GM12878 (cell line): ENCODE results near the gene DACH1. TPM values are rescaled to one million over a fixed set of nuclear protein-coding genes. Genes with fewer than 3 reads are reported as not detected.

Experiments used
- ATAC-seq: fragments of 200-7000 bp; cut with Tn5 transposase; 3 replicates; pipeline ENCODE4 v1.9.1; 2020; ENCODE audit warnings: mild to moderate bottlenecking, moderate library complexity
- BruUV-seq: library from RNA; stranded (reverse); fragments of 400-500 nt; replicated peaks from 2 replicates; lab custom pipeline; 2021; lab: Mats Ljungman, UMichigan
- CTCF ChIA-PET: fragments of 300-600 bp; sonication (Branson Sonifier 250); formaldehyde crosslinking; extraction: SDS; loops from one replicate; lab custom pipeline; 2021; ENCODE audit warnings: inconsistent platforms; lab: Yijun Ruan, JAX
- POLR2A ChIA-PET: fragments of 350-600 bp; formaldehyde crosslinking; extraction: SDS; loops from one replicate; lab custom pipeline; 2021; ENCODE audit warnings: inconsistent platforms; lab: Charles Lee
- RAD21 ChIA-PET: fragments of 300-600 bp; sonication (Branson Sonifier 250); formaldehyde crosslinking; loops from one replicate; lab custom pipeline; 2023; ENCODE audit warnings: antibody characterized with exemption; ENCODE audit not compliant: unreplicated experiment; lab: Charles Lee
- SMC1A ChIA-PET: fragments of 300-600 bp; sonication (Branson Sonifier 250); formaldehyde crosslinking; loops from one replicate; lab custom pipeline; 2023; ENCODE audit not compliant: unreplicated experiment, uncharacterized antibody; lab: Charles Lee
- DNase-seq: peaks from one replicate; pipeline ENCODE4 v3.0.0-alpha.2; 2011; ENCODE audit warnings: low read depth, low spot score
- FAIRE-seq: peaks from 3 replicates; lab custom pipeline; 2011; peaks lifted over from hg19 to GRCh38; lab: Jason Lieb, UNC
- H2AFZ ChIP-seq: 2 replicates; pipeline ENCODE4 v1.6.0; 2011; ENCODE audit warnings: low read depth, low read length, control low read depth; ENCODE audit not compliant: control insufficient read depth
- H3K27ac ChIP-seq: 2 replicates; pipeline ENCODE4 v1.5.1; 2011; ENCODE audit warnings: control low read depth; ENCODE audit not compliant: control insufficient read depth, insufficient read depth
- H3K27me3 ChIP-seq, 2 experiments: replicated peaks in 1 of 2; 2 replicates each; pipeline versions ENCODE4 v1.6.0 to v1.6.1; 2011; ENCODE audit warnings: low read length in 1 of 2; ENCODE audit not compliant: control insufficient read depth in 2 of 2, insufficient read depth in 2 of 2
- H3K36me3 ChIP-seq, 2 experiments: 2 replicates each; pipeline ENCODE4 v1.5.1; 2011; ENCODE audit warnings: low read length in 1 of 2; ENCODE audit not compliant: control insufficient read depth in 2 of 2, insufficient read depth in 2 of 2
- H3K4me1 ChIP-seq: 2 replicates; pipeline ENCODE4 v1.6.1; 2011; ENCODE audit warnings: mild to moderate bottlenecking, low read length, moderate library complexity, mixed read lengths; ENCODE audit not compliant: control insufficient read depth, insufficient read depth
- H3K4me2 ChIP-seq: 2 replicates; pipeline ENCODE4 v1.6.0; 2011; ENCODE audit warnings: control low read depth; ENCODE audit not compliant: control insufficient read depth, insufficient read depth
- H3K4me3 ChIP-seq: fragments of 200-600 bp; sonication (generic); 2 replicates; pipeline ENCODE4 v1.5.1; 2016
- H3K79me2 ChIP-seq: 2 replicates; pipeline ENCODE4 v1.6.0; 2011; ENCODE audit warnings: low read length; ENCODE audit not compliant: control insufficient read depth, insufficient read depth
- H3K9ac ChIP-seq: 2 replicates; pipeline ENCODE4 v1.8.0; 2011; ENCODE audit warnings: low read length, control low read depth, mixed read lengths; ENCODE audit not compliant: control insufficient read depth, insufficient read depth
- H3K9me3 ChIP-seq: replicated peaks from 3 replicates; pipeline ENCODE4 v1.5.1; 2011; ENCODE audit warnings: mild to moderate bottlenecking, low read length; ENCODE audit not compliant: control insufficient read depth, insufficient read depth
- H4K20me1 ChIP-seq: 2 replicates; pipeline ENCODE4 v1.6.0; 2011; ENCODE audit not compliant: control insufficient read depth, insufficient read depth
- CHD1 ChIP-seq: IDR thresholded peaks from 2 replicates; pipeline ENCODE4 v1.6.1; 2012; ENCODE audit warnings: low read depth, low read length, improper control_type of control experiment
- EP300 ChIP-seq, 2 experiments: fragments of 150-350 bp in 1 of 2; IDR thresholded peaks; 2 replicates each; pipeline ENCODE4 v1.6.1; 2011 to 2012; ENCODE audit warnings: low read depth in 2 of 2, low read length in 2 of 2, borderline replicate concordance in 1 of 2, improper control_type of control experiment in 1 of 2, inconsistent platforms in 1 of 2; ENCODE audit not compliant: control insufficient read depth in 1 of 2
- ESRRA ChIP-seq: IDR thresholded peaks from 2 replicates; pipeline ENCODE4 v1.6.1; 2012; ENCODE audit warnings: mild to moderate bottlenecking, low read length, improper control_type of control experiment
- FOS ChIP-seq: IDR thresholded peaks from 3 replicates; pipeline ENCODE4 v1.6.1; 2011; ENCODE audit warnings: borderline replicate concordance; ENCODE audit not compliant: insufficient read length; ENCODE audit errors: extremely low read depth
- GABPA ChIP-seq: IDR thresholded peaks from 2 replicates; pipeline ENCODE4 v1.6.1; 2014; ENCODE audit warnings: antibody characterized with exemption, low read depth, mild to moderate bottlenecking, inconsistent platforms
- NFYA ChIP-seq: IDR thresholded peaks from 2 replicates; pipeline ENCODE4 v1.6.1; 2011; ENCODE audit warnings: low read depth, mild to moderate bottlenecking, low read length, improper control_type of control experiment, borderline replicate concordance
- STAT1 ChIP-seq: fragments of 450-650 bp; conservative IDR thresholded peaks from 2 replicates; pipeline ENCODE4 v1.6.1; 2014; ENCODE audit warnings: antibody characterized with exemption, mild to moderate bottlenecking
- SUPT20H ChIP-seq: IDR thresholded peaks from 2 replicates; pipeline ENCODE4 v1.6.1; 2011; ENCODE audit warnings: low read depth, mild to moderate bottlenecking, low read length, moderate library complexity, borderline replicate concordance; ENCODE audit not compliant: control insufficient read depth
- WRNIP1 ChIP-seq: IDR thresholded peaks from 2 replicates; pipeline ENCODE4 v1.6.1; 2011; ENCODE audit warnings: low read depth, low read length, improper control_type of control experiment, borderline replicate concordance
- ZNF207 ChIP-seq: fragments of 450-650 bp; IDR thresholded peaks from 2 replicates; pipeline ENCODE4 v1.6.1; 2014; ENCODE audit warnings: antibody characterized with exemption, mild to moderate bottlenecking, borderline replicate concordance
- WGBS: methylation state at CpG from one replicate; pipeline ENCODE4 v1.1.6; 2016; ENCODE audit warnings: low lambda C conversion rate; ENCODE audit not compliant: insufficient replicate concordance, insufficient coverage; ENCODE audit errors: missing lambda C conversion rate; 5-methylcytosine and 5-hydroxymethylcytosine counted together
- in situ Hi-C: fragments of 300-500 bp; cut with MboI; formaldehyde crosslinking; loops from 9 replicates; pipeline ENCODE4 v1.14.3; 2018; ENCODE audit warnings: mixed read lengths
- intact Hi-C: fragments of 100-400 bp; cut with micrococcal nuclease; formaldehyde crosslinking; loops from one replicate; pipeline ENCODE4 v1.14.2; 2022; ENCODE audit not compliant: unreplicated experiment
- polyA plus RNA-seq, 11 experiments: library from polyadenylated mRNA; depleted of rRNA in 4 of 11; unstranded in 6 of 11; stranded (reverse) in 5 of 11; fragments of >200 nt; fragmentation: Nextera tagmentation in 4 of 11; fragmentation: Illumina TruSeq in 1 of 11; extraction: Ambion mirVana in 4 of 11; extraction: Trizol in 1 of 11; gene quantifications; 1 replicate in 1 of 11; 2 replicates in 10 of 11; pipeline versions ENCODE4 v1.2.1 to v1.2.3, GENCODE V29; 2011 to 2016; ENCODE audit warnings: inconsistent platforms in 2 of 11, missing spikeins in 2 of 11, low read depth in 1 of 11
- total RNA-seq, 4 experiments: library from RNA; depleted of rRNA in 3 of 4; stranded (reverse); fragments of >200 nt in 3 of 4; fragmentation: Illumina TruSeq in 1 of 4; extraction: Trizol in 1 of 4; gene quantifications; 2 replicates each; pipeline versions ENCODE4 v1.2.1 to v1.2.3, GENCODE V29; 2013 to 2021
- TF ChIP-seq, protein P1 (sequence below): IDR thresholded peaks from 2 replicates; pipeline ENCODE4 v1.6.1; 2012; ENCODE audit warnings: improper control_type of control experiment, low read depth, low read length; ENCODE audit not compliant: insufficient replicate concordance
- TF ChIP-seq, protein P2 (sequence below): IDR thresholded peaks from 2 replicates; pipeline ENCODE4 v1.6.1; 2011; ENCODE audit warnings: borderline replicate concordance, low read depth, mild to moderate bottlenecking, moderate library complexity, mixed read lengths, low read length; ENCODE audit not compliant: insufficient read depth; ENCODE audit errors: extremely low read length
- TF ChIP-seq, protein P3 (sequence below), 3 experiments: IDR thresholded peaks in 2 of 3; conservative IDR thresholded peaks in 1 of 3; 2 replicates each; pipeline ENCODE4 v1.5.1; 2011; ENCODE audit warnings: low read depth in 3 of 3, low read length in 3 of 3, mild to moderate bottlenecking in 3 of 3, control low read depth in 2 of 3, moderate library complexity in 2 of 3, inconsistent platforms in 1 of 3, mixed read lengths in 1 of 3; ENCODE audit not compliant: control insufficient read depth in 2 of 3, insufficient read depth in 1 of 3; ENCODE audit errors: extremely low read depth in 1 of 3

Gene DACH1
- total and polyA plus RNA-seq, 10 of the 15 experiments (the other 5 are each of a cell fraction or from before 2014, with no cell fraction given): 0.05 TPM; not detected in 9

DNA sequence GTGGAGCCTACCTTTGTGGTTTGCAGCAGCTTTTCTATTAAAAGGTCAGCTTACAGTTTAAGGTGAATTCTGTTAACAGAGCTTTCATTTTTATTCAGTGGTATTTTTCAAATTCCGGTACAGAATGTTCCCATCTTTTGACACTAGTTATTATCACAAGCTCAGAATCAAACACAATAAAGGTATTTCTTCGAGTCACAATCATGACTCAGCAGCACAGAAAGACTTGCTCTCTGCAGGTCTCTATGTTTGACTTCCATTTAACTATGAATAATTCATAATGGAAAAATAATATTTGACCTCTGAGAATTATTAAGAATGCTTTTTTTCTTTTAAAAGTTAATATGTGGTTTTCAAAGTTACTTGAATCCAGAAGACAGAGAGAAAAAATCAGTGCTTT is 28.2 kb downstream of the DACH1 start:
- 26% methylated on average over 2 of the region's 2 CpGs for WGBS
- in situ Hi-C loops: no loop called here
- H3K4me2 ChIP-seq: no peak overlapping the region
- no peak overlapping the region for H3K9ac ChIP-seq
- intact Hi-C loops: no loop called here
- BruUV-seq: no TSS peak
- CTCF ChIA-PET: no interaction called here
- SMC1A ChIA-PET: interaction anchor here (0.5 kb wide), 1 partner anchor 472 kb away, joined by 3 read pairs; no protein-coding TSS in a partner anchor
- RAD21 ChIA-PET: no interaction called here
- no peak for FAIRE-seq
- no peaks in the 10 kb centered on the region for H3K9me3 ChIP-seq
- H4K20me1 ChIP-seq: no peaks in the 10 kb centered on the region
- POLR2A ChIA-PET: no interaction called here
- no peaks in the 10 kb centered on the region for H3K27me3 ChIP-seq
- H3K4me1 ChIP-seq: no peaks in the 10 kb centered on the region
- no peak for DNase-seq
- no peak overlapping the region for H3K27ac ChIP-seq
- no peaks in the 10 kb centered on the region for H3K79me2 ChIP-seq
- H3K4me3 ChIP-seq: no peak overlapping the region
- H2AFZ ChIP-seq: no peak overlapping the region
- ATAC-seq: no peak
- H3K36me3 ChIP-seq: no peaks in the 10 kb centered on the region
- TF ChIP-seq SUPT20H (no peak), EP300 (IDR thresholded peaks at IDR 0.05; ENCODE audit: borderline replicate concordance in 1 of 2, control insufficient read depth in 1 of 2, low read depth in 2 of 2, low read length in 2 of 2) (no peak), GABPA (no peak), STAT1 (no peak), WRNIP1 (no peak), CHD1 (no peak), ZNF207 (no peak), FOS (no peak), NFYA (no peak), ESRRA (no peak)
- TF ChIP-seq, protein P1, sequence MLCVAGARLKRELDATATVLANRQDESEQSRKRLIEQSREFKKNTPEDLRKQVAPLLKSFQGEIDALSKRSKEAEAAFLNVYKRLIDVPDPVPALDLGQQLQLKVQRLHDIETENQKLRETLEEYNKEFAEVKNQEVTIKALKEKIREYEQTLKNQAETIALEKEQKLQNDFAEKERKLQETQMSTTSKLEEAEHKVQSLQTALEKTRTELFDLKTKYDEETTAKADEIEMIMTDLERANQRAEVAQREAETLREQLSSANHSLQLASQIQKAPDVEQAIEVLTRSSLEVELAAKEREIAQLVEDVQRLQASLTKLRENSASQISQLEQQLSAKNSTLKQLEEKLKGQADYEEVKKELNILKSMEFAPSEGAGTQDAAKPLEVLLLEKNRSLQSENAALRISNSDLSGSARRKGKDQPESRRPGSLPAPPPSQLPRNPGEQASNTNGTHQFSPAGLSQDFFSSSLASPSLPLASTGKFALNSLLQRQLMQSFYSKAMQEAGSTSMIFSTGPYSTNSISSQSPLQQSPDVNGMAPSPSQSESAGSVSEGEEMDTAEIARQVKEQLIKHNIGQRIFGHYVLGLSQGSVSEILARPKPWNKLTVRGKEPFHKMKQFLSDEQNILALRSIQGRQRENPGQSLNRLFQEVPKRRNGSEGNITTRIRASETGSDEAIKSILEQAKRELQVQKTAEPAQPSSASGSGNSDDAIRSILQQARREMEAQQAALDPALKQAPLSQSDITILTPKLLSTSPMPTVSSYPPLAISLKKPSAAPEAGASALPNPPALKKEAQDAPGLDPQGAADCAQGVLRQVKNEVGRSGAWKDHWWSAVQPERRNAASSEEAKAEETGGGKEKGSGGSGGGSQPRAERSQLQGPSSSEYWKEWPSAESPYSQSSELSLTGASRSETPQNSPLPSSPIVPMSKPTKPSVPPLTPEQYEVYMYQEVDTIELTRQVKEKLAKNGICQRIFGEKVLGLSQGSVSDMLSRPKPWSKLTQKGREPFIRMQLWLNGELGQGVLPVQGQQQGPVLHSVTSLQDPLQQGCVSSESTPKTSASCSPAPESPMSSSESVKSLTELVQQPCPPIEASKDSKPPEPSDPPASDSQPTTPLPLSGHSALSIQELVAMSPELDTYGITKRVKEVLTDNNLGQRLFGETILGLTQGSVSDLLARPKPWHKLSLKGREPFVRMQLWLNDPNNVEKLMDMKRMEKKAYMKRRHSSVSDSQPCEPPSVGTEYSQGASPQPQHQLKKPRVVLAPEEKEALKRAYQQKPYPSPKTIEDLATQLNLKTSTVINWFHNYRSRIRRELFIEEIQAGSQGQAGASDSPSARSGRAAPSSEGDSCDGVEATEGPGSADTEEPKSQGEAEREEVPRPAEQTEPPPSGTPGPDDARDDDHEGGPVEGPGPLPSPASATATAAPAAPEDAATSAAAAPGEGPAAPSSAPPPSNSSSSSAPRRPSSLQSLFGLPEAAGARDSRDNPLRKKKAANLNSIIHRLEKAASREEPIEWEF: no peak
- TF ChIP-seq, protein P2, sequence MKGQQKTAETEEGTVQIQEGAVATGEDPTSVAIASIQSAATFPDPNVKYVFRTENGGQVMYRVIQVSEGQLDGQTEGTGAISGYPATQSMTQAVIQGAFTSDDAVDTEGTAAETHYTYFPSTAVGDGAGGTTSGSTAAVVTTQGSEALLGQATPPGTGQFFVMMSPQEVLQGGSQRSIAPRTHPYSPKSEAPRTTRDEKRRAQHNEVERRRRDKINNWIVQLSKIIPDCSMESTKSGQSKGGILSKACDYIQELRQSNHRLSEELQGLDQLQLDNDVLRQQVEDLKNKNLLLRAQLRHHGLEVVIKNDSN: no peak
- TF ChIP-seq, protein P3, sequence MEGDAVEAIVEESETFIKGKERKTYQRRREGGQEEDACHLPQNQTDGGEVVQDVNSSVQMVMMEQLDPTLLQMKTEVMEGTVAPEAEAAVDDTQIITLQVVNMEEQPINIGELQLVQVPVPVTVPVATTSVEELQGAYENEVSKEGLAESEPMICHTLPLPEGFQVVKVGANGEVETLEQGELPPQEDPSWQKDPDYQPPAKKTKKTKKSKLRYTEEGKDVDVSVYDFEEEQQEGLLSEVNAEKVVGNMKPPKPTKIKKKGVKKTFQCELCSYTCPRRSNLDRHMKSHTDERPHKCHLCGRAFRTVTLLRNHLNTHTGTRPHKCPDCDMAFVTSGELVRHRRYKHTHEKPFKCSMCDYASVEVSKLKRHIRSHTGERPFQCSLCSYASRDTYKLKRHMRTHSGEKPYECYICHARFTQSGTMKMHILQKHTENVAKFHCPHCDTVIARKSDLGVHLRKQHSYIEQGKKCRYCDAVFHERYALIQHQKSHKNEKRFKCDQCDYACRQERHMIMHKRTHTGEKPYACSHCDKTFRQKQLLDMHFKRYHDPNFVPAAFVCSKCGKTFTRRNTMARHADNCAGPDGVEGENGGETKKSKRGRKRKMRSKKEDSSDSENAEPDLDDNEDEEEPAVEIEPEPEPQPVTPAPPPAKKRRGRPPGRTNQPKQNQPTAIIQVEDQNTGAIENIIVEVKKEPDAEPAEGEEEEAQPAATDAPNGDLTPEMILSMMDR (IDR thresholded peaks at IDR 0.05 in 2 of 3, conservative IDR thresholded peaks at IDR 0.05 in 1 of 3; ENCODE audit: control insufficient read depth in 2 of 3, extremely low read depth in 1 of 3, insufficient read depth in 1 of 3, low read depth in 3 of 3, low read length in 3 of 3): no peak
